IMR-90 (cell line): ENCODE results near the gene NHEJ1. TPM values are rescaled to one million over a fixed set of nuclear protein-coding genes. Genes with fewer than 3 reads are reported as not detected.

Experiments used
- ATAC-seq: fragments of 200-7000 bp; cut with Tn5 transposase; 2 replicates; pipeline ENCODE4 v1.9.1; 2020; ENCODE audit warnings: low read depth, mild to moderate bottlenecking, moderate library complexity
- BruUV-seq: library from RNA; stranded (reverse); fragments of 400-500 nt; replicated peaks from 2 replicates; lab custom pipeline; 2021; lab: Mats Ljungman, UMichigan
- CTCF ChIA-PET: fragments of 300-600 bp; formaldehyde crosslinking; extraction: SDS; loops from one replicate; lab custom pipeline; 2021; ENCODE audit warnings: antibody characterized with exemption; lab: Yijun Ruan, JAX
- POLR2A ChIA-PET: fragments of 300-600 bp; sonication (Branson Sonifier 250); formaldehyde crosslinking; loops from one replicate; lab custom pipeline; 2022; ENCODE audit warnings: antibody characterized with exemption; ENCODE audit not compliant: unreplicated experiment; lab: Charles Lee
- DNase-seq: peaks from one replicate; pipeline ENCODE4 v3.0.0; 2013
- H2AFZ ChIP-seq: replicated peaks from 2 replicates; pipeline ENCODE3; 2013; ENCODE audit warnings: low read length, mild to moderate bottlenecking; ENCODE audit not compliant: poor library complexity
- H2AK5ac ChIP-seq: 2 replicates; pipeline ENCODE4 v1.6.1; 2013; ENCODE audit warnings: low read depth, low read length, inconsistent platforms
- H2AK9ac ChIP-seq: replicated peaks from 2 replicates; pipeline ENCODE3; 2013; ENCODE audit warnings: mild to moderate bottlenecking, low read depth, low read length, moderate library complexity; ENCODE audit not compliant: poor library complexity
- H2BK120ac ChIP-seq: 2 replicates; pipeline ENCODE4 v1.6.1; 2013; ENCODE audit warnings: low read depth, low read length, inconsistent platforms
- H2BK15ac ChIP-seq: 3 replicates; pipeline ENCODE4 v1.6.1; 2013; ENCODE audit warnings: low read depth, low read length, inconsistent platforms
- H2BK20ac ChIP-seq: 2 replicates; pipeline ENCODE4 v1.6.1; 2013; ENCODE audit warnings: low read depth, mild to moderate bottlenecking, inconsistent platforms, low read length, moderate library complexity
- H2BK5ac ChIP-seq: 2 replicates; pipeline ENCODE4 v1.6.1; 2013; ENCODE audit warnings: mild to moderate bottlenecking, low read depth, low read length, inconsistent platforms; ENCODE audit not compliant: poor library complexity, severe bottlenecking
- H3K14ac ChIP-seq: replicated peaks from 2 replicates; pipeline ENCODE4 v1.6.1; 2013; ENCODE audit warnings: low read depth, low read length, inconsistent platforms
- H3K18ac ChIP-seq: 2 replicates; pipeline ENCODE4 v1.6.1; 2013; ENCODE audit warnings: low read depth, low read length, control low read depth
- H3K23ac ChIP-seq: 2 replicates; pipeline ENCODE4 v1.6.1; 2013; ENCODE audit warnings: low read depth, low read length, inconsistent platforms
- H3K27ac ChIP-seq: 2 replicates; pipeline ENCODE4 v1.5.1; 2013; ENCODE audit warnings: mild to moderate bottlenecking, control low read depth, low read length; ENCODE audit not compliant: insufficient read depth
- H3K27me3 ChIP-seq: 2 replicates; pipeline ENCODE4 v1.6.1; 2013; ENCODE audit warnings: low read length; ENCODE audit not compliant: control insufficient read depth, insufficient read depth
- H3K36me3 ChIP-seq: 2 replicates; pipeline ENCODE4 v1.6.1; 2013; ENCODE audit warnings: low read length, mixed read lengths; ENCODE audit not compliant: control insufficient read depth, insufficient read depth
- H3K4ac ChIP-seq: 2 replicates; pipeline ENCODE4 v1.6.1; 2013; ENCODE audit warnings: low read depth, low read length, inconsistent platforms
- H3K4me1 ChIP-seq: 2 replicates; pipeline ENCODE4 v1.6.1; 2013; ENCODE audit warnings: low read length, mixed read lengths; ENCODE audit not compliant: control insufficient read depth, insufficient read depth
- H3K4me2 ChIP-seq: 2 replicates; pipeline ENCODE4 v1.6.1; 2013; ENCODE audit warnings: low read depth, mild to moderate bottlenecking, control low read depth, low read length, moderate library complexity
- H3K4me3 ChIP-seq: 2 replicates; pipeline ENCODE4 v1.5.1; 2013; ENCODE audit warnings: low read depth, mild to moderate bottlenecking, control low read depth, low read length, moderate library complexity; ENCODE audit not compliant: insufficient read depth
- H3K56ac ChIP-seq: 2 replicates; pipeline ENCODE4 v1.6.1; 2013; ENCODE audit warnings: low read length, inconsistent platforms; ENCODE audit not compliant: insufficient read depth; ENCODE audit errors: extremely low read depth
- H3K79me1 ChIP-seq, 2 experiments: 2 replicates each; pipeline ENCODE4 v1.6.1; 2013; ENCODE audit warnings: low read length in 2 of 2, inconsistent platforms in 1 of 2, low read depth in 1 of 2
- H3K9ac ChIP-seq: 2 replicates; pipeline ENCODE4 v1.6.1; 2013; ENCODE audit warnings: low read depth, low read length, control low read depth
- H3K9me1 ChIP-seq: 2 replicates; pipeline ENCODE4 v1.6.1; 2013; ENCODE audit warnings: low read length, inconsistent platforms; ENCODE audit not compliant: insufficient read depth
- H3K9me3 ChIP-seq: 2 replicates; pipeline ENCODE4 v1.6.1; 2013; ENCODE audit warnings: low read length; ENCODE audit not compliant: control insufficient read depth, insufficient read depth
- H4K20me1 ChIP-seq: 2 replicates; pipeline ENCODE4 v1.6.1; 2013; ENCODE audit warnings: low read length, inconsistent platforms; ENCODE audit not compliant: insufficient read depth
- H4K5ac ChIP-seq: 2 replicates; pipeline ENCODE4 v1.6.1; 2013; ENCODE audit warnings: mild to moderate bottlenecking, low read depth, low read length, control low read depth
- H4K8ac ChIP-seq, 2 experiments: 2 replicates each; pipeline ENCODE4 v1.6.1; 2013; ENCODE audit warnings: low read depth in 2 of 2, low read length in 2 of 2, control low read depth in 1 of 2, inconsistent platforms in 1 of 2
- H4K91ac ChIP-seq: 2 replicates; pipeline ENCODE4 v1.6.1; 2013; ENCODE audit warnings: low read depth, low read length, inconsistent platforms; ENCODE audit not compliant: insufficient read depth
- BHLHE40 ChIP-seq: fragments of 150-350 bp; IDR thresholded peaks from 2 replicates; pipeline ENCODE4 v1.6.1; 2016; ENCODE audit warnings: mild to moderate bottlenecking, low read depth, low read length
- CEBPB ChIP-seq: IDR thresholded peaks from 2 replicates; pipeline ENCODE4 v1.6.1; 2012; ENCODE audit warnings: low read depth, low read length, improper control_type of control experiment
- CHD1 ChIP-seq: IDR thresholded peaks from 2 replicates; pipeline ENCODE4 v1.6.1; 2012; ENCODE audit warnings: low read depth, low read length, improper control_type of control experiment
- CTCF ChIP-seq: conservative IDR thresholded peaks from 2 replicates; pipeline ENCODE4 v1.5.1; 2012; ENCODE audit warnings: mild to moderate bottlenecking, low read depth, low read length, improper control_type of control experiment
- ELK1 ChIP-seq: fragments of 150-350 bp; IDR thresholded peaks from 2 replicates; pipeline ENCODE4 v1.6.1; 2016; ENCODE audit warnings: low read depth, mild to moderate bottlenecking, low read length, moderate library complexity, borderline replicate concordance
- FOS ChIP-seq: fragments of 150-350 bp; IDR thresholded peaks from 2 replicates; pipeline ENCODE4 v1.6.1; 2016; ENCODE audit warnings: low read depth, low read length
- MAFK ChIP-seq: IDR thresholded peaks from 2 replicates; pipeline ENCODE4 v1.6.1; 2012; ENCODE audit warnings: low read depth, low read length, improper control_type of control experiment
- MAZ ChIP-seq: IDR thresholded peaks from 2 replicates; pipeline ENCODE4 v1.6.1; 2012; ENCODE audit warnings: low read depth, mild to moderate bottlenecking, low read length, improper control_type of control experiment, moderate library complexity, borderline replicate concordance
- MXI1 ChIP-seq: IDR thresholded peaks from 2 replicates; pipeline ENCODE4 v1.6.1; 2012; ENCODE audit warnings: low read depth, mild to moderate bottlenecking, low read length, moderate library complexity, borderline replicate concordance
- NFE2L2 ChIP-seq: fragments of 150-350 bp; IDR thresholded peaks from 2 replicates; pipeline ENCODE4 v1.6.1; 2016; ENCODE audit warnings: low read depth, mild to moderate bottlenecking, low read length
- POLR2A ChIP-seq: IDR thresholded peaks from 2 replicates; pipeline ENCODE4 v1.6.1; 2012; ENCODE audit warnings: mild to moderate bottlenecking, low read depth, low read length
- RAD21 ChIP-seq: IDR thresholded peaks from 2 replicates; pipeline ENCODE4 v1.6.1; 2012; ENCODE audit warnings: low read length, improper control_type of control experiment
- RCOR1 ChIP-seq: IDR thresholded peaks from 2 replicates; pipeline ENCODE4 v1.6.1; 2012; ENCODE audit warnings: mild to moderate bottlenecking, low read length, improper control_type of control experiment; ENCODE audit not compliant: insufficient replicate concordance
- RFX5 ChIP-seq: IDR thresholded peaks from 2 replicates; pipeline ENCODE4 v1.8.0; 2012; ENCODE audit warnings: low read depth, mild to moderate bottlenecking, low read length, moderate library complexity
- SMC3 ChIP-seq: fragments of 150-350 bp; IDR thresholded peaks from 2 replicates; pipeline ENCODE4 v1.6.1; 2016; ENCODE audit warnings: low read depth, mild to moderate bottlenecking, antibody characterized with exemption, low read length, moderate library complexity
- WGBS, 2 experiments: methylation state at CpG; one replicate each; pipeline versions ENCODE4 v1.1.5 to v1.1.7; 2013; ENCODE audit warnings: missing lambda C conversion rate in 2 of 2; ENCODE audit not compliant: insufficient read length in 1 of 2; ENCODE audit errors: extremely low coverage in 2 of 2; 5-methylcytosine and 5-hydroxymethylcytosine counted together
- dilution Hi-C: fragments of 300-500 bp; cut with HindIII; formaldehyde crosslinking; loops from one replicate; pipeline ENCODE4 v1.14.3; 2018; ENCODE audit warnings: low sequenced_read_pairs; ENCODE audit not compliant: unreplicated experiment
- in situ Hi-C: fragments of 300-500 bp; cut with MboI; formaldehyde crosslinking; loops from 3 replicates; pipeline ENCODE4 v1.14.3; 2019; ENCODE audit warnings: low sequenced_read_pairs, inconsistent platforms, mixed read lengths
- intact Hi-C: fragments of 100-400 bp; cut with micrococcal nuclease; formaldehyde crosslinking; loops from 2 replicates; pipeline ENCODE4 v1.10.0; 2022
- polyA plus RNA-seq, 3 experiments: library from polyadenylated mRNA; depleted of rRNA; stranded (reverse); fragments of >200 nt; gene quantifications; 2 replicates each; pipeline ENCODE4 v1.2.3, GENCODE V29; 2012; ENCODE audit warnings: low replicate concordance in 1 of 3
- total RNA-seq: library from RNA; depleted of rRNA; stranded (reverse); fragments of >200 nt; gene quantifications from 2 replicates; pipeline ENCODE4 v1.2.3, GENCODE V29; 2012
- TF ChIP-seq, protein P1 (sequence below): fragments of 150-350 bp; IDR thresholded peaks from 2 replicates; pipeline ENCODE4 v1.6.1; 2017; ENCODE audit warnings: mild to moderate bottlenecking, antibody characterized with exemption, low read length, low read depth

Gene NHEJ1
- total and polyA plus RNA-seq, 2 of the 4 experiments (the other 2 are of a cell fraction), result 12.5 to 23.1 TPM

- Histone ChIP-seq H2AK9ac (peak overlapping the region; percentile 56), H3K9me1 (no peaks in the 10 kb centered on the region; the same call in 1 of the 2 replicates), H3K79me1 (peaks cover 5 to 17% of the 10 kb centered on the region in 2 experiments; a peak in 2 of 4 replicates), H3K27ac (no peak overlapping the region; the same call in 1 of the 2 replicates), H3K4me2 (peak overlapping the region; percentile 55), H3K9me3 (no peaks in the 10 kb centered on the region), H3K36me3 (0 out of 2 replicates have a peak, but pooled peaks cover 3% of the 10 kb centered on the region), H4K91ac (no peak overlapping the region), H3K56ac (no peak overlapping the region), H3K14ac (peak overlapping the region; percentile 44), H2AFZ (peak overlapping the region; percentile 99), H2BK120ac (no peak overlapping the region), H3K9ac (peak overlapping the region; percentile 98), H3K23ac (peak overlapping the region; percentile 8; the same call in 1 of the 2 replicates), H2AK5ac (no peak overlapping the region), H2BK20ac (no peak overlapping the region), H4K8ac (peak overlapping the region; percentile 41 to 83; a peak in 3 of 4 replicates), H4K5ac (no peak overlapping the region), H4K20me1 (no peaks in the 10 kb centered on the region), H3K4ac (no peak overlapping the region), H3K18ac (no peak overlapping the region), H3K4me1 (peaks cover 2% of the 10 kb centered on the region; the same call in 1 of the 2 replicates), H2BK15ac (no peak overlapping the region), H2BK5ac (no peak overlapping the region), H3K27me3 (no peaks in the 10 kb centered on the region), H3K4me3 (peak overlapping the region; percentile 82)
- CTCF ChIA-PET, result no interaction called here
- in situ Hi-C loops, result no loop called here
- POLR2A ChIA-PET, result no interaction called here
- ATAC-seq (no peak), DNase-seq (no peak)
- dilution Hi-C loops, result no loop called here
- BruUV-seq, result no TSS peak
- no peak for TF ChIP-seq RFX5
- no peak for TF ChIP-seq SMC3
- TF ChIP-seq POLR2A, result no peak
- TF ChIP-seq CTCF, result no peak
- no peak for TF ChIP-seq MXI1
- TF ChIP-seq RCOR1, result no peak
- no peak for TF ChIP-seq ELK1
- no peak for TF ChIP-seq CEBPB
- TF ChIP-seq RAD21, result no peak
- no peak for TF ChIP-seq BHLHE40
- TF ChIP-seq NFE2L2, result no peak
- TF ChIP-seq CHD1, result no peak
- TF ChIP-seq MAFK, result no peak
- TF ChIP-seq, protein P1, sequence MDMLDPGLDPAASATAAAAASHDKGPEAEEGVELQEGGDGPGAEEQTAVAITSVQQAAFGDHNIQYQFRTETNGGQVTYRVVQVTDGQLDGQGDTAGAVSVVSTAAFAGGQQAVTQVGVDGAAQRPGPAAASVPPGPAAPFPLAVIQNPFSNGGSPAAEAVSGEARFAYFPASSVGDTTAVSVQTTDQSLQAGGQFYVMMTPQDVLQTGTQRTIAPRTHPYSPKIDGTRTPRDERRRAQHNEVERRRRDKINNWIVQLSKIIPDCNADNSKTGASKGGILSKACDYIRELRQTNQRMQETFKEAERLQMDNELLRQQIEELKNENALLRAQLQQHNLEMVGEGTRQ, result no peak
- TF ChIP-seq MAZ, result no peak
- TF ChIP-seq FOS, result no peak
- intact Hi-C loops, result no loop called here
- WGBS, 2 experiments, result 81% methylated on average over 2 of the region's 4 CpGs; no CpG with 5 or more reads in 1 of the 2 experiments
Measured at GRCh38 chr2:219161097-219161496, 482 bp upstream of the NHEJ1 start.
